Ammon's horn (tissue), 1 donor: ENCODE data around the gene VWA3A.
"Not testable (repeated sequence)": the region's sequence is repeated elsewhere in the genome, so short reads cannot be mapped to it uniquely, and the experiment has no call there.

Source experiments
- DNase-seq: peaks from one replicate; pipeline ENCODE4 v3.0.0-alpha.2; 2016; ENCODE audit warnings: low spot score

VWA3A gene

DNA sequence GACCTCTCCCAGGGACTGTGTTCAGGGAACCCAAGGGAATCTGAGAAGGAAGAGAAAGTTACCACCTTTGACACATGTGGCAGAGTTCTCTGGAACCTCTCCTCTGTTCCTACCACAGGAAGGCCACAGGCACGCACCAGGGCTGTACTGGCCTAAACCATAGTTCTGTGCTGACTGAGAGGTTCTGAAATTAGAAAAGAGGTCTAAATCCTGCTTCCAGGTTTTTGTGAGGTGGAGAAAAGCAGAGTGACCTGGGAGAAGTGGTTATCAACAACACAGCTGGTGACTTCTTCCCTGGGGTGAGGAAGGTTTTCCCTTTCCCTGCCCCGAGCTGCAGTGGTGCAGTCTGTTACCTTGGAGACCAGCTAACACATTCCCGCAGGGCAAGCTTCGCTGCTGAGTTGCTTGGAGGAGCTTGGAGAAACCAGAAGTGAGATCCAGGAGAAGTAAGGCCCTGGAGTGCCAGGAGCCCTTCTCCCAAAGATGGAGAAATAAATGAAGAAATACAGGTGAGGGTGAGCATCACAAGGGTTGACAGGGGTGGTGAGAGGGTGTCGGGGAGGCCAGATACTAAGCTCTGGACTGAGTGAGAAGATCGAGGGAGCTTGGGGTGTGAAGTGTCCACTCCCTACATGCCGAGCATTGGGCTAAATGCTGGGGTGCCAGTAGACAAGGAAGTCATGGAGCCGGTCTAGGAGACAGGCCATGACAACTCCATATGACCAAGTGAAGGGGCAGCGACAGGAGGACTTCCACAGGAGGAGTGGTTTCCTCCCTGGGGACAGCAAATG is at the start of gene VWA3A:
Gene VWA3A, plus strand, starts transcription at position 399 of the 791 bp plus-strand sequence. Its CDS starts 97 bp downstream, at position 496.
- peak; percentile 55 for DNase-seq

GRCh38 chr16:22043882-22044281 is 48.5 kb upstream of the VWA3A start:
- DNase-seq: not testable (repeated sequence)

DNA sequence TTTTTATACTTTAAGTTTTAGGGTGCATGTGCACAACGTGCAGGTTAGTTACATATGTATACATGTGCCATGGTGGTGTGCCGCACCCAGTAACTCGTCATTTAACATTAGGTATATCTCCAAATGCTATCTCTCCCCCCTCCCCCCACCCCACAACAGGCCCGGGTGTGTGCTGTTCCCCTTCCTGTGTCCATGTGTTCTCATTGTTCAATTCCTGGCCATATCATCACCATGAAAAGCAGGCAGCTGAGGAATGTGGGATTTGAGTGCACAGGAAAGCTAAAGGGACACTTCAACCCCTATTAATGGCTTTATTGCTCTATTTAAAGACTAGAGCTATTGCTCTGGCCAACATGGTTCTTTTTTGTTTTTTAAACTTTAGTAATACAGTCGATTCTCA is 46.5 kb upstream of the VWA3A start:
- DNase-seq: not testable (repeated sequence)

DNA sequence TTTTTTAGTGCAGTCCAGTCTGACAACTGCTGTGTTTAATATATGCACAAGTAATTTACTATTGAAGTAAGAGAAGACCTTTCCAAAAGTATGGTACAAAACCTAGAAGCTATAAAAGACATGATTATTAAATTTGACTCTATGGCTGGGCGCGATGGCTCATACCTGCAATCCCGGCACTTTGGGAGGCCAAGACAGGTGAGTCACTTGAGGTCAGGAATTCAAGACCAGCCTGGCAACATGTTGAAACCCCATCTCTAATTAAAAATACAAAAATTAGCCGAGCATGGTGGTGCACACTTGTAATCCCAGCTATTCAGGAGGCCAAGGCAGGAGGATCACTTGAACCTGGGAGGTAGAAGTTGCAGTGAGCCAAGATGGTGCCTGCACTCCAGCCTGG is 41.4 kb upstream of the VWA3A start:
- DNase-seq: no peak

DNA sequence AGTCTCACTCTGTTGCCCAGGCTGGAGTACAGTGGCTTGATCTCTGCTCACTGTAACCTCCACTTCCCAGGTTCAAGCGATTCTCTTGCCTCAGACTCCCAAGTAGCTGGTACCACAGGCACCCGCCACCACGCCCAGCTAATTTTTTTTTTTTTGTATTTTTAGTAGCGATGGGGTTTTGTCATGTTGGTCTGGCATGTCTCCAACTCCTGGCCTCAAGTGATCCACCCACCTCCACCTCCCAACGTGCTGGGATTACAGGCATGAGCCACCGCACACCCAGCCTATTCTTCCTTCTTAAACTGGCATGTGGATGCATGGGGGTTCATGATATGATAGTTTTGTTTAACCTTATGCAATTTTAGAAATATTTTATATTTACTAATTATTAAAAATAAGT is 39.4 kb upstream of the VWA3A start:
- DNase-seq: no peak

GRCh38 chr16:22053921-22054341 is 38.4 kb upstream of the VWA3A start:
- no peak for DNase-seq

- DNase-seq: no peak
Observed at GRCh38 chr16:22054847-22055590, 37.3 kb upstream of the VWA3A start.

DNA sequence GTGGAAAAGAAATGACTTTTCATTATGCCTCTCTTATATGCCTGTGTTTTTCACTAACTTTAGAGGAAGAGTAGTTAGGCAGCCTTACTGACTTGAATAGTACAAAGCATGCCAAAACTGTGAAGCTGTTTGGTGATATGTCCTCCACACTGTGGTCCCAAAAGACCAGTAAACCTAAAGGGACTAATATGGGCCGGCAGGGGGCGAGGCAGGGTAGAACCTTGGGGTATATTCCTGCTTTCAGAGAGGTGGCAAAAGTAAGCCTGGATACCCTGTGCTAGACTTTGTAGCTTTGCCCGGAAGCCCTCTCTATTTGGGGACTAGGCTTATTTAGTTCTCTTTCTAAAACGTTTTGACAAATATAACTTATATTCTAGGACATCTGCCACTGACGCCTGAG is 36.5 kb upstream of the VWA3A start:
- no peak for DNase-seq

GRCh38 chr16:22063888-22064467 is 28.4 kb upstream of the VWA3A start:
- no peak for DNase-seq

- no peak for DNase-seq
Observed at GRCh38 chr16:22065252-22065651, 27.1 kb upstream of the VWA3A start.

DNA sequence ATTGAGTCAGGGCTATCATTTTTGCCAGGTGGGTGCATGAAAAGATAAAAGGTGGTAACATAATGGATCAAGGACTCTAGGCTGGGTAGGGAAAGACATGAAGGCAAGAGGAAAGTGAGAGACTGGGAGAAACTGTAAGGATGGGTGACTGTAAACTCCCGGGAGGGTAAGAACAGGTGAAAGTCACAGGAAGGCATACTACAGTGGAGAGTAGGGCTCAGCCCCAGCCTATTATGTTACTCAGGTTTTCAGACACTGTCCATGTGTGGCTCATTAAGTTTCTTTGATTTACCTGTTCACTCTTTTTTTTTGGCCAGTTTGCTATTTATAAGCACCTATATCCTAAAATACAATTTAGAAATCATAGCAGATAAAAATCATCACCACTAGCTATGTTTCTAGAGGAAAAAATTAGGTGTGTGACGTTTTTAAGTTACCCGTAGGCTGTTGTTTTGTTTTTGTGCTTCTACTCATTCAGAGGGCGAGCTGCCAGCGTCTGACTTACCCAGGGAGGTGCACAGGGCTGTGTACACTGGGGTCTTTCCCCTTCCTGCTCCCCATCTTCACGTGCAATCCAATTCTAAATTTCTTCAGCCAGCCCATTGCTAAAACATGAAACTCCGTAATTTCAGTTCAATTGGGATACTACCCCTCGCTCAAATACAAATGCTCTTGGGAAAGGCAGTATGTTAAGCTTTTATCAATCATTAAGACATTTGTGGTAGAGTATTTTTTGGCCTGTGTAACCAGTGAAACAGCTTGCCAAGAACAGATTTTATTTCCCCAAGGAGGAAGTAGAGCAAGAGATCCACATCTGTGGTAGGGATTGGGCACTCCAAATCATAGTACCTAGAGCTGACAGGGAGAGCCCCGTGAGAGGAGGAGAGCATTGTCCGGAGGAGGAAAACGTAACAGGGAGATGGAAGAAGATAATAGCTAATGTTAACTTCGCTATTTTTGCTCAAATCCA is 21.7 kb upstream of the VWA3A start:
- peak; percentile 8 for DNase-seq

DNA sequence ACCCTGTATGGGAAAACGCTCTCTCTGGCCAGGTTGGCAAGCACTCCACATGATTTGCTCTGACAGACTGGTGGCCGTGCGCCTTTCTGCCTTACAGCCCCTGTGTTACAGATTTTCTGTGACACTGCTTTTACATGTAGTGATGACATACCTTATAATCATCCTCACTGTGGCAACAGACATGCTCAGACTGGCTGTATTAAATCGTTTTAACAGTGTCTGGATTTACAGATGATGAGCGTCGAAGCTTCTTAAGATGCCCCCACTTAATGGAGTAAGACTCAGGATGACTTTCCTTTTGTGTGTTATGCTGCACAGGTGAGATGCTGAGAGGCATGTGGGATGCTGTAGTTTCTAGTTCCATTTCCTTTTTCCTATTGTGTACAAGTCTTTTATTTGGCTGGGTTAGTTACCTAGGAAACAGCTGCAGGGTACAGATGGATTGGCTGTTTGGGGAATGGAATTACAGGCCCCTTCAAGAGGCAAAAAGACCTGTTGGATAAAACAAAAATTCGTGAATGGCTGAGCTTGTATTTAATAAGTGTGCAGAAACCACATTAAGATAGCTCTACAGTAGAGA is 20.9 kb upstream of the VWA3A start:
- peak; percentile 9 for DNase-seq

DNA sequence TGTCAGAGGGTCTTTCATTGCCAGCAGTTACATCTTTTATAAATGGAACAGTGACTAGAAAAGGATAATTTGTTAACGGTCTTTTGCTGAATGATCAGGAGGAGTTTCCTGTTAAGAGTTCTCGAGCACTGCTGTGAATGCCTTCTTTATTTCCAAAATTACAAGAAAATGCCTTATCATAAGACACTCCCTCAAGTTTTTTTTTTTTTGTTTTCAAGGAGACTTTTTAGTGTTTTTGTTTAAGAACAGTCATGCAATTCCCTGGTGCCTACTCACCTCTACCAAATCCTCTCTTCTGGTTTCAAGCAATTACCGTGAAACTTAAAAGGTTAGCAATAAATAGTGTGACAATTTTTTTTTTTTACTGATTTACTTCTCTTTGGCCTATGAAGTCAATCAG is 19.0 kb upstream of the VWA3A start:
- no peak for DNase-seq

DNA sequence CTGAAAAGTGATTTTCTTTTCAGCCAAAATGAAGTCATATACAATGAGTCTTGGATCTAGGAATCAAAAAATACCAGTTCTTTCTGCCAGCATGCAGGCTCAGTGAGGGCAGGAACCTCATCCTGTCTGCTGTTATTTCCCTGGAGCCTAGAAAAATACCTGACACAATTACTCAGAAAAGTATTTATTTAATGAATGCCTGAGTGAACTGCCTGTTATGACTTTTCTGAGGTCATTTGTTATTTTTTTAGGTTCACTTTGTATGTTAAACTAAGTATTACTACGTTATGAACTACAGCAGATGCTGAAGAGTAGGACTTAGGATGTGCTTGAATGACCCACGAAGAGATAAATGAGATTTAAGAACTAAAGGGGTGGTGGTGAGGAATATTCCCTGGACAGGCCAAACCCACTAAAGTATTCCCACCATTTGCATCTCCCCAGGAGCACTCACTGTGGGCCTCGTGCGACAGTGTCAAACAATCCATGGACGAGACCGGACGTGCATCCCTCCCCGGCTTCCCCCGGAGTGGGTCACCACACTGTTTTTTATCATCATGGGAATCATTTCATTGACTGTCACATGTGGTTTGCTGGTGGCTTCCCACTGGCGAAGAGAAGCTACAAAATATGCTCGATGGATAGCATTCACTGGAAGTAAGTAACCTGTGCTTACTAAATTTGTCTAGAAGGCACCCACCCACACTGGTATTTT is 17.1 kb upstream of the VWA3A start:
- DNase-seq: no peak

DNA sequence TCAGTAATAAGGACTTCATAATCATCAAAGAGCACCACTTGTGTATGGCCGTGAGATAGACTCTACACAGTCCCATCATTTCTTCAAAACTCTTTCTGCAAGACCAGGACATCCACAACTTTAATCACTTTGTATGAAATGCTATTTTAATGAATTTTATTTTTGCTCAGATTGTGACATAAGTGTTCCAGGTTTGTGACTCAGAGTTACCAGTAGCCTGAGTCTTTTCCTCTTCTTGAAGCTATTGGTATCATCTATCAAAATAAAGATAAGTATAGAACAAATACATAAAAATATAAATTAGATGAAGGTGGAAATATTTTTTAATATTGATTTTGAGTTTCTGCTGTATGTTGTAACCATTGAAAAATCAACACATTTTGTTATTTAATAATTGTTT is 16.6 kb upstream of the VWA3A start:
- no peak for DNase-seq

GRCh38 chr16:22077700-22078313 is 14.5 kb upstream of the VWA3A start:
- peak; percentile 56 for DNase-seq

DNA sequence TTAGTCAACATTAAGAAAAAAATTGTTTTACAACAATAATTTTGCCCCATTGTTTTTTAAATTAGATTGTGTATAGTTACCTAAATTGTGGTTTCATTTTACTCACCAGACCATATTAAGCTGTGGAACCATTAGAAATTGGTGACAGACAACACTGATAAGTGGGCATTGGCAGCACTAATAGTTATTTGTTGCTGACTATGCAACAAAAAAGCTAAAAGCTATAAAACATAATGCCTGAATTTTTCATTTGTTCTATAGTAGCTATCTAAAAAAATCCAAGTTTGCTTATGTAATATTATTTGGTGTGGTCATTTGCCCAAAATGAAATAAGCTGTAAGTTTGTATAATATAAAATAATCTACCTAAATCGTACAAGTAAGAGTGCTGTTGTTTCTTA is 13.7 kb upstream of the VWA3A start:
- DNase-seq: no peak

- DNase-seq: no peak
Observed at GRCh38 chr16:22081050-22081449, 11.3 kb upstream of the VWA3A start.

DNA sequence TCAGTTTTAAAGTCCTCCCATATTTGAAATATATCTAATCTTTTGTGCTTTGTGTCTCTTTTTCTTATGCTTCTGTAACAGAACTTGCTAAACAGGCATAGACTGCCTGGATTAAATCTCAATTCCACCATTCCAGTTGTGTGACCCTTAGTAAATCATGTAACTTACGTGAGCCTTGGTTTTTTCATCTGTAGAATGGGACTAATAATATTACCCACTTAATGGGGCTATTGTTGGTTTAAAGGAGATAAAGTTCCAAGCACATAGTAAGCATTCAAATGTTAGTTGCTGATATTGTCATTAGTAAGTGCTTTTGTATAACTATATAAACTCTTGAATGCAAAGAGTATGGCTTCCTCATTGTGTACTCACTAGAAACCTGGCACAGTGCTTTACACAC is 5.9 kb upstream of the VWA3A start:
- DNase-seq: no peak

- no peak for DNase-seq
Observed at GRCh38 chr16:22088642-22089041, 3.7 kb upstream of the VWA3A start.
